Trophoblast cell (in vitro differentiated cells and primary cell): ENCODE data around the gene MYRF.

Experiments
- DNase-seq, 2 donors: peaks; one replicate each; pipeline ENCODE4 v3.0.0-alpha.2; 2016
- H2AFZ ChIP-seq: 2 replicates; pipeline ENCODE4 v1.6.1; 2013; ENCODE audit warnings: low read length, moderate library complexity, mild to moderate bottlenecking; ENCODE audit not compliant: insufficient read depth, poor library complexity
- H2AK5ac ChIP-seq: 2 replicates; pipeline ENCODE4 v1.6.1; 2013; ENCODE audit warnings: mild to moderate bottlenecking, low read length
- H2BK120ac ChIP-seq: 2 replicates; pipeline ENCODE4 v1.6.1; 2013; ENCODE audit warnings: low read length, mild to moderate bottlenecking, moderate library complexity; ENCODE audit not compliant: insufficient read depth, poor library complexity
- H2BK12ac ChIP-seq: 2 replicates; pipeline ENCODE4 v1.6.1; 2013; ENCODE audit warnings: mild to moderate bottlenecking, low read length, moderate library complexity
- H2BK5ac ChIP-seq: 2 replicates; pipeline ENCODE4 v1.6.1; 2013; ENCODE audit warnings: low read length, low read depth, moderate library complexity, mild to moderate bottlenecking; ENCODE audit not compliant: poor library complexity
- H3K14ac ChIP-seq: 2 replicates; pipeline ENCODE4 v1.6.1; 2013; ENCODE audit warnings: mild to moderate bottlenecking, low read length
- H3K18ac ChIP-seq: 2 replicates; pipeline ENCODE4 v1.6.1; 2013; ENCODE audit warnings: mild to moderate bottlenecking, low read length
- H3K23ac ChIP-seq: 2 replicates; pipeline ENCODE4 v1.6.1; 2013; ENCODE audit warnings: low read length
- H3K27ac ChIP-seq: 2 replicates; pipeline ENCODE4 v1.5.1; 2013; ENCODE audit warnings: low read depth, mild to moderate bottlenecking, inconsistent platforms, low read length, moderate library complexity
- H3K27me3 ChIP-seq: 2 replicates; pipeline ENCODE4 v1.6.1; 2013; ENCODE audit warnings: inconsistent platforms, mild to moderate bottlenecking, low read length, moderate library complexity; ENCODE audit not compliant: insufficient read depth
- H3K36me3 ChIP-seq, 2 experiments: 1 replicate in 1 of 2; 2 replicates in 1 of 2; pipeline ENCODE4 v1.6.1; 2013; ENCODE audit warnings: low read length in 2 of 2, mild to moderate bottlenecking in 2 of 2, moderate library complexity in 1 of 2; ENCODE audit not compliant: insufficient read depth in 2 of 2, control insufficient read depth in 1 of 2
- H3K4ac ChIP-seq: 2 replicates; pipeline ENCODE4 v1.6.1; 2013; ENCODE audit warnings: low read depth, mild to moderate bottlenecking, low read length, moderate library complexity
- H3K4me1 ChIP-seq, 2 experiments: 1 replicate in 1 of 2; 2 replicates in 1 of 2; pipeline ENCODE4 v1.6.1; 2013; ENCODE audit warnings: low read length in 2 of 2, mild to moderate bottlenecking in 2 of 2, moderate library complexity in 1 of 2; ENCODE audit not compliant: insufficient read depth in 2 of 2, control insufficient read depth in 1 of 2
- H3K4me2 ChIP-seq: 2 replicates; pipeline ENCODE4 v1.6.1; 2013; ENCODE audit warnings: inconsistent platforms, mild to moderate bottlenecking, low read length, moderate library complexity
- H3K4me3 ChIP-seq: 2 replicates; pipeline ENCODE4 v1.5.1; 2013; ENCODE audit warnings: mild to moderate bottlenecking, low read depth, low read length, inconsistent platforms
- H3K79me1 ChIP-seq: one replicate; pipeline ENCODE4 v1.6.1; 2013; ENCODE audit warnings: low read length
- H3K79me2 ChIP-seq: 2 replicates; pipeline ENCODE4 v1.6.1; 2013; ENCODE audit warnings: low read length, mild to moderate bottlenecking; ENCODE audit not compliant: control insufficient read depth, insufficient read depth, poor library complexity
- H3K9ac ChIP-seq: 2 replicates; pipeline ENCODE4 v1.6.1; 2013; ENCODE audit warnings: mild to moderate bottlenecking, low read length
- H3K9me3 ChIP-seq: 2 replicates; pipeline ENCODE4 v1.6.1; 2013; ENCODE audit warnings: low read depth, mild to moderate bottlenecking, control low read depth, inconsistent platforms, low read length; ENCODE audit not compliant: insufficient read depth
- H4K12ac ChIP-seq: 2 replicates; pipeline ENCODE4 v1.6.1; 2013; ENCODE audit warnings: low read depth, mild to moderate bottlenecking, low read length, moderate library complexity
- H4K8ac ChIP-seq: 2 replicates; pipeline ENCODE4 v1.6.1; 2013; ENCODE audit warnings: low read depth, mild to moderate bottlenecking, low read length, moderate library complexity
- H4K91ac ChIP-seq: one replicate; pipeline ENCODE4 v1.6.1; 2013; ENCODE audit warnings: low read depth, mild to moderate bottlenecking, low read length, moderate library complexity
- WGBS: extraction: QIAGEN DNeasy Blood & Tissue Kit; methylation state at CpG from one replicate; pipeline ENCODE4 v1.1.7; 2013; ENCODE audit warnings: missing lambda C conversion rate; ENCODE audit not compliant: insufficient read length, insufficient coverage; ENCODE audit errors: extremely low coverage; 5-methylcytosine and 5-hydroxymethylcytosine counted together

The MYRF gene

DNA sequence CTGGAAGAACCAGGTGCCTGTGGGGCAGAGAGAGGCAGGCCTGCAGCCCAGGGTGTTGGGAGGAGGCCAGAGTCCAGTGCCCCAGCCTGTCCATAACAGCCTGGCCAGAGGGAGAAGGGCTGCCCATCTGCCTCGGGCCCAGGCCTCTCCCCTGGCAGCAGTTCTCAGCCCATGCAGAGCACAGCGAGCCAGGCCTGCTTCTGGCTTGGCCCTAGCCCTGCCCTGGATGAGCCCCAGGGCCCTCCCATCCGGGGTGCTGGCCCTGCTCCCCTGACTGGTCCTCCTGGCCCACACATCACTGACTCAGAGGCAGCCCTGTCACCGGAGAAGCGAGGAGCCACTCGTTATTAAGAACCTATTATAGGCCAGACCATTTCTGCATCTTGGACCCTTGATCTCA, 19.7 kb upstream of the MYRF start:
- H3K27me3 ChIP-seq: no peaks in the 10 kb centered on the region
- H4K91ac ChIP-seq: no peak overlapping the region
- H3K4me2 ChIP-seq: no peak overlapping the region
- no peak overlapping the region for H3K9ac ChIP-seq
- H4K8ac ChIP-seq: no peak overlapping the region
- H3K36me3 ChIP-seq: peaks cover 0 to 8% of the 10 kb centered on the region in 2 experiments
- H3K27ac ChIP-seq: no peak overlapping the region
- no peaks in the 10 kb centered on the region for H3K79me1 ChIP-seq
- H2BK120ac ChIP-seq: no peak overlapping the region
- H3K9me3 ChIP-seq: no peaks in the 10 kb centered on the region
- no peak overlapping the region for H2BK5ac ChIP-seq
- H3K4ac ChIP-seq: no peak overlapping the region
- H2AK5ac ChIP-seq: no peak overlapping the region
- no peak overlapping the region for H4K12ac ChIP-seq
- WGBS: no CpG with 5 or more reads among the region's 6 CpGs
- no peak overlapping the region for H3K4me3 ChIP-seq
- H3K4me1 ChIP-seq: peaks cover 2 to 3% of the 10 kb centered on the region in 2 experiments
- H3K14ac ChIP-seq: no peak overlapping the region
- H3K23ac ChIP-seq: no peak overlapping the region
- H2BK12ac ChIP-seq: no peak overlapping the region
- no peak overlapping the region for H3K18ac ChIP-seq
- DNase-seq: no peak
- no peak overlapping the region for H2AFZ ChIP-seq
- H3K79me2 ChIP-seq: no peaks in the 10 kb centered on the region

DNA sequence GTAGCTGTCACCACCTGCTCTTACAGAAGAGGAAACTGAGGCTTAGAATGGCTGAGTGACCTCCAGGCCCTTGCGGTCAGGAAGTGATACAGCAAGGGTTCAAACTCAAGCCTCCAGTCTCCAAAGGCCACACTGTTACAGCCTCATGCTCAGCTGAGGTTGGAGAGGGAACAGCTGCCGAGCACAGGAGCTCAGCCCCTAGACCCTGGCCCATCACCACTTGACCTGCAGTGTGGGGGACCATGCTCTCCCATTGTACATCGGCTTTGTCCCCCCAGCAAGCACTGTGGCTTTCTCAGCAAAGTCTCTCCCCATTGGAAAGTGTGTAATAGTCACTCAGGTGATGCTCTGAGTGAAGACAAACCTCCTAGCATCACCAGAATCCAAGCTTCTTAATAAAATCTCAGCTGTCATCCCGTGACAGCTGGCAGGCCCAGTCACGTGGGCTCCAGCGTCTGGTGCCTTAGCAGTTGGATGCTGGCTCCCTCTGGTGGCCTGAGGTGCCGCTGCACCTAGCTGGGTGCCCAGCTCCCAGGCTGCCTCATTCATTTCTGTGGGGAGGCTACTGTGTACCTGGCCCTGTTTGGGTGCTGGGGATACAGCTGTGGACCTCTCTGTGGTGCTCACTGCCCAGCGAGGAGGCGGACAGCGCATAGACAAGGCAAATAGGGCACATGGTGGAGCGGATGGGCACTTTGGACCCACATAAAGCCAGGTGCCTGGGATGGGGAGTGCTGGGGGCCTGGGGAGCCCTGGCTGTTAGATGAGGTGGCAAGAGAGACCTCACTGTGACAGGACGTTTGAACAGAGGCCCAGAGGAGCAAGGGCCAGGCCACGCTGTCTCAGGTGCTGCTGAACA, 19.1 kb upstream of the MYRF start:
- H4K91ac ChIP-seq: no peak overlapping the region
- H2BK5ac ChIP-seq: no peak overlapping the region
- WGBS: no CpG with 5 or more reads among the region's 13 CpGs
- no peaks in the 10 kb centered on the region for H3K79me1 ChIP-seq
- H2AK5ac ChIP-seq: no peak overlapping the region
- no peak overlapping the region for H3K4me2 ChIP-seq
- no peak overlapping the region for H3K14ac ChIP-seq
- peaks cover 0 to 11% of the 10 kb centered on the region in 2 experiments for H3K36me3 ChIP-seq
- H3K9ac ChIP-seq: no peak overlapping the region
- no peak overlapping the region for H3K23ac ChIP-seq
- no peak overlapping the region for H3K4ac ChIP-seq
- H3K4me3 ChIP-seq: no peak overlapping the region
- no peak overlapping the region for H2BK120ac ChIP-seq
- no peak overlapping the region for H3K27ac ChIP-seq
- no peak overlapping the region for H2AFZ ChIP-seq
- no peaks in the 10 kb centered on the region for H3K27me3 ChIP-seq
- H4K12ac ChIP-seq: no peak overlapping the region
- DNase-seq: peak; percentile 83 to 92
- no peak overlapping the region for H3K18ac ChIP-seq
- no peaks in the 10 kb centered on the region for H3K9me3 ChIP-seq
- H4K8ac ChIP-seq: no peak overlapping the region
- H2BK12ac ChIP-seq: no peak overlapping the region
- H3K79me2 ChIP-seq: no peaks in the 10 kb centered on the region
- peaks cover under 1 to 2% of the 10 kb centered on the region in 2 experiments for H3K4me1 ChIP-seq

DNA sequence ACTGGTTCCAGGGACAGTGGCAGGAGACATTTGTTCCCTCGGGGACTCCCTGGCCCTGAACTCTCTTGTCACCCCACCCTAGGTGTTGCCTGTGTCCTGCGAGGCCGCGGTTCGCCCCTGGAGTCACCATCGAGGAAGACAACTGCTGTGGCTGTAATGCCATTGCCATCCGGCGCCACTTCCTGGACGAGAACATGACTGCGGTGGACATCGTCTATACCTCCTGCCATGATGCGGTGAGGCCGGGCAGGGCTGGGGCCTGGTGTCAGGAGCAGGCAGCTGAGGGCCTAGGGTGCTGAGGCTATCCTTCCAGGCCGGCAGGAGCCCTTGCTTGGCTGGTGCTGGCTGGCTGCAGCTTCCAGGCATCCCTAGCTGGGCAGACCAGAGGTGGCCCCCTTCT, 17.7 kb upstream of the MYRF start:
- Histone ChIP-seq H3K36me3 (peaks cover 0 to 11% of the 10 kb centered on the region in 2 experiments), H4K12ac (no peak overlapping the region), H3K9me3 (no peaks in the 10 kb centered on the region), H3K79me1 (no peaks in the 10 kb centered on the region), H3K4ac (no peak overlapping the region), H3K23ac (no peak overlapping the region), H3K4me3 (no peak overlapping the region), H3K9ac (no peak overlapping the region), H2AK5ac (no peak overlapping the region), H3K27ac (no peak overlapping the region), H2BK12ac (no peak overlapping the region), H3K14ac (no peak overlapping the region), H4K91ac (no peak overlapping the region), H3K27me3 (no peaks in the 10 kb centered on the region), H3K79me2 (no peaks in the 10 kb centered on the region), H2BK120ac (no peak overlapping the region), H3K4me1 (no peaks in the 10 kb centered on the region), H3K18ac (no peak overlapping the region), H4K8ac (no peak overlapping the region), H2AFZ (no peak overlapping the region), H3K4me2 (no peak overlapping the region), H2BK5ac (no peak overlapping the region)
- no CpG with 5 or more reads among the region's 14 CpGs for WGBS
- DNase-seq: no peak

DNA sequence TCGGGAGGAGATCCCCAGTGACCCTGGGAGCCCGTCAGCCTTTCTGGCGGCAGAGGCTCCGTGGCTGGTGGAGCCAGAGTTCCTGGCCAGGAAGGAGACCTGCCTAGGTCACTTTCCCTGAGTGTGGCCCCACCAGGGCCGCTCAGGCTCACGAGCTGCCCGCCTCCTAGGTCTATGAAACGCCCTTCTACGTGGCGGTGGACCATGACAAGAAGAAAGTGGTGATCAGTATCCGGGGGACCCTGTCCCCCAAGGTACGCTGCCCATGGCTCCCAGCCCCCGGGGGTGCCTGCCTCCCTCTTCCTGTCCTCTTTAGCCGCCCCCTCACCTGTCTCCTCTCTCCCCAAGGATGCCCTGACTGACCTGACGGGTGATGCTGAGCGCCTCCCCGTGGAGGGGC, 17.0 kb upstream of the MYRF start:
- Histone ChIP-seq H2BK5ac (no peak overlapping the region), H4K8ac (no peak overlapping the region), H3K23ac (no peak overlapping the region), H4K91ac (no peak overlapping the region), H3K9ac (no peak overlapping the region), H2AK5ac (no peak overlapping the region), H3K4me3 (no peak overlapping the region), H3K14ac (no peak overlapping the region), H3K4me1 (no peaks in the 10 kb centered on the region), H3K79me2 (no peaks in the 10 kb centered on the region), H3K9me3 (no peaks in the 10 kb centered on the region), H3K18ac (no peak overlapping the region), H2BK12ac (no peak overlapping the region), H3K4me2 (no peak overlapping the region), H2BK120ac (no peak overlapping the region), H3K36me3 (peaks cover 0 to 11% of the 10 kb centered on the region in 2 experiments), H2AFZ (no peak overlapping the region), H3K4ac (no peak overlapping the region), H3K27me3 (no peaks in the 10 kb centered on the region), H3K79me1 (no peaks in the 10 kb centered on the region), H3K27ac (no peak overlapping the region), H4K12ac (no peak overlapping the region)
- no CpG with 5 or more reads among the region's 17 CpGs for WGBS
- no peak for DNase-seq
